GM21786 (cell line): ENCODE results near the gene S1PR4.
"Not testable (repeated sequence)": the region's sequence is repeated elsewhere in the genome, so short reads cannot be mapped to it uniquely, and the experiment has no call there.

Experiments
- ATAC-seq: cut with Tn5 transposase; IDR thresholded peaks from one replicate; pipeline ENCODE4 v1.9.1; 2021; ENCODE audit not compliant: unreplicated experiment

Gene S1PR4

GRCh38 chr19:3176715-3177501 lies 1.7 kb upstream of the S1PR4 start:
- no peak for ATAC-seq

DNA sequence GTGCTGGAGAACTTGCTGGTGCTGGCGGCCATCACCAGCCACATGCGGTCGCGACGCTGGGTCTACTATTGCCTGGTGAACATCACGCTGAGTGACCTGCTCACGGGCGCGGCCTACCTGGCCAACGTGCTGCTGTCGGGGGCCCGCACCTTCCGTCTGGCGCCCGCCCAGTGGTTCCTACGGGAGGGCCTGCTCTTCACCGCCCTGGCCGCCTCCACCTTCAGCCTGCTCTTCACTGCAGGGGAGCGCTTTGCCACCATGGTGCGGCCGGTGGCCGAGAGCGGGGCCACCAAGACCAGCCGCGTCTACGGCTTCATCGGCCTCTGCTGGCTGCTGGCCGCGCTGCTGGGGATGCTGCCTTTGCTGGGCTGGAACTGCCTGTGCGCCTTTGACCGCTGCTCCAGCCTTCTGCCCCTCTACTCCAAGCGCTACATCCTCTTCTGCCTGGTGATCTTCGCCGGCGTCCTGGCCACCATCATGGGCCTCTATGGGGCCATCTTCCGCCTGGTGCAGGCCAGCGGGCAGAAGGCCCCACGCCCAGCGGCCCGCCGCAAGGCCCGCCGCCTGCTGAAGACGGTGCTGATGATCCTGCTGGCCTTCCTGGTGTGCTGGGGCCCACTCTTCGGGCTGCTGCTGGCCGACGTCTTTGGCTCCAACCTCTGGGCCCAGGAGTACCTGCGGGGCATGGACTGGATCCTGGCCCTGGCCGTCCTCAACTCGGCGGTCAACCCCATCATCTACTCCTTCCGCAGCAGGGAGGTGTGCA lies 587 bp downstream of the S1PR4 start:
- ATAC-seq: no peak

DNA sequence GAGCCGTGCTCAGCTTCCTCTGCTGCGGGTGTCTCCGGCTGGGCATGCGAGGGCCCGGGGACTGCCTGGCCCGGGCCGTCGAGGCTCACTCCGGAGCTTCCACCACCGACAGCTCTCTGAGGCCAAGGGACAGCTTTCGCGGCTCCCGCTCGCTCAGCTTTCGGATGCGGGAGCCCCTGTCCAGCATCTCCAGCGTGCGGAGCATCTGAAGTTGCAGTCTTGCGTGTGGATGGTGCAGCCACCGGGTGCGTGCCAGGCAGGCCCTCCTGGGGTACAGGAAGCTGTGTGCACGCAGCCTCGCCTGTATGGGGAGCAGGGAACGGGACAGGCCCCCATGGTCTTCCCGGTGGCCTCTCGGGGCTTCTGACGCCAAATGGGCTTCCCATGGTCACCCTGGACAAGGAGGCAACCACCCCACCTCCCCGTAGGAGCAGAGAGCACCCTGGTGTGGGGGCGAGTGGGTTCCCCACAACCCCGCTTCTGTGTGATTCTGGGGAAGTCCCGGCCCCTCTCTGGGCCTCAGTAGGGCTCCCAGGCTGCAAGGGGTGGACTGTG lies 1.2 kb downstream of the S1PR4 start:
- no peak for ATAC-seq

DNA sequence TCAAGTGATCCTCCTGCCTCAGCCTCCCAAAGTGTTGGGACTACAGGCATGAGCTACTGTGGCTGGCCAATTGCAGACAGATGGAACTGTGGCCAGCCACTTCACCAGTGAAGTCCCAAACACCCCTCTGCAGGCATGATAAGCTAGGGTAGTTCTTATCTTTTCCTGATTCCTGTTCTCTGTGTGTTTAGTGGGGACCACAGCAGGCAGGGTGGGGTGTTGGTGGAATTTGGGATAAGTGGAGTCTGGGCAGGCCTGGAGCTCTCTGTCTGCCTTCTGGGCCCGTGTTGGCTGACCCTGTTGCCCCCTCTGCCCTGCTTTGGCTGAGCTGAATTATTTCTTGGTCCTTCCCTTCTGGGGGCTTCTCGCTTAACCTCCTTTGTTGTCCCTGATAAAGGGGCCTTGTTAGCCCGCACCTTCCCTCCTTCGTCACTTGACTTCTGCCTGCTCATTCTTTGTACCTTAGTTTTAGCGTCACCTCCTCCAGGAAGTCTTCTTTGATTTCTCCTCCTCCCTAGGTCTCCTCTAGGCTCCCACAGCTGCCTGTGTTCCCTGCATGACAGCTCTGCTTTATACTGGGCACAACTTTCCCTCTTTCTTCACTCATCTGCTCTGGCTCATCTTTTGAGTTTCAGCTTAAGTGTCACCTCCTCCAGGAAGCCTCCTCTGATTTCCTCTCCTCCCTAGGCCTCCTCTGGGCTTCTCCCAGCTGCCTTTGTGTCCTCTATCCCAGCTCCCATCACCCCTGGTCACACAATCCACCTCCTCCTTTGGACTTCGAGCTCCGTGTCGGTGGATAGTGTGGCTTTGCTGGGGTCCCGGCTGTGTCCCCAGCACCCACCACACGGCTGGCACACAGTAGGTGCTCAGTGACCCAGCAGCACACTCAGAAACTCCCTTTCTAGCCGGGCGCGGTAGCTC lies 5.4 kb downstream of the S1PR4 start:
- no peak for ATAC-seq

DNA sequence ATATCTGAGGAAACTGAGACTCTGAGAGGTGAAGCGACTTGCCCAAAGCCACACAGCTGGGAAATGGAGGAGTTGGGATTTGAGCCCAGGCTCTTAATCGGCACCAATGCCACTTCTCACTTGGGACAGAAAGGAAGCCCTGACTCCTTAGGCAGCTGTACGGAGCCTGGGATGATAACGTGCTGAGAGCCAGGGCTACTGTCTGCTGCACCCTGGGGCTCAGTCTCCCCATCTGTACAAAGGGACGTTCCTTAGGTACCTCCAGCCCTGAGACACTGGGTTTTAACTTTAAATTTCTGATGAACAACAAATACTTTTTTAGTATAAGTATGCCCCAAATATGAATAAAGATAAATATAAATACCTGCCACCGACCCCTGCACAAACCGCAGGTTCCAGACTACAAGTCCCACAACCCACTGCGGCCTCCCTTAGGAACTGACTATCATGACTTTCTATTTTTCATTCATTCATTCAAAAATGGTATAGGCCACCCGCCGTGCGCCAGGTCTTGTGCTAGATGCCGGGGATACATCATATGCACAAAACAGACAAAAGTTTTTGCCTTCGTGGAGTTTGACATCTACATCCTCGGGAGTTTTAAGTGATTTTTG lies 6.4 kb downstream of the S1PR4 start:
- peak; percentile 26 for ATAC-seq

GRCh38 chr19:3185461-3186159 lies 7.0 kb downstream of the S1PR4 start, which contains the start of gene NCLN:
TSS of gene NCLN (plus strand) at chr19:3185930. CDS start at chr19:3186031, 101 bp downstream.
- peak; percentile 70 for ATAC-seq

GRCh38 chr19:3186160-3186688 lies 7.7 kb downstream of the S1PR4 start:
- ATAC-seq: peak; percentile 11

DNA sequence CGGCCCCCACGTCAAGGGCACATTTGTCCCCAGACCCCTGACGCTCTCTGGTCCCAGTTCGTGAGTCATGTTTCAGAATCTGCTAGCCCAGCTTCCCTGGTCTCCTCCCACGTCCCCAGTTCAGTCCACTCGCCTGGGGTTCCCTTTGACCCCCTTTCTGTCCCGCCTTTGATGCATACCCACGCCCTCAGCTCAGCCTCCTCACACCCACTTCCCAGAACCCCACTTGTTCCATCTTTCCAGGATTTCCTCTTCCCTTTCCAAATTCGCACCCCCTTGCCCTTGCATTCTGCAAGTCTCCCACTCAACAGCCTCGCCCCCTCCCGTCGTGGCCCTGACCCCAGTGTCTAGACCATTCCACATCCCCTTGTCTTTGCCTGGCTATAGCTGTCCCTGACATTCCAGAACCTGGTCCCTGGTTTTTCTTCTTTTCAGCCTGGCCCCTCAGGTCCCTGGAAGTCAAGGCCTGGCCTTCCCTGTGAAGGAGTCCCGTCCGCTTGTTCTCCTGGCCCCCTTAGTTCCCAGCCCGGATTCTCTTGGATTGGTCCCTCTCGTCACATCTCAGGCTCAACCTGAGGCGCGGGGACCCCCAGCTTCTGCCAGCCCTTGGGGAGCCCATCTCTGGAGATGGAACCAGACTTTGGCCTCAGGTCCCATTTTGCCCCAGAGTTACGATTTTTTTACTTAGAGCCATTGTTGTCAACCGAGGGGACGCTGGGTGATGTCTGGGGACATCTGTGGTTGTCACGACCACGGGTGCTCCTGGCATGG lies 8.5 kb downstream of the S1PR4 start:
- ATAC-seq: no peak

- no peak for ATAC-seq
These were observed 9.3 kb downstream of the S1PR4 start for GRCh38 chr19:3187662-3188511.

- no peak for ATAC-seq
These were observed 10.3 kb downstream of the S1PR4 start for GRCh38 chr19:3188627-3189596.

DNA sequence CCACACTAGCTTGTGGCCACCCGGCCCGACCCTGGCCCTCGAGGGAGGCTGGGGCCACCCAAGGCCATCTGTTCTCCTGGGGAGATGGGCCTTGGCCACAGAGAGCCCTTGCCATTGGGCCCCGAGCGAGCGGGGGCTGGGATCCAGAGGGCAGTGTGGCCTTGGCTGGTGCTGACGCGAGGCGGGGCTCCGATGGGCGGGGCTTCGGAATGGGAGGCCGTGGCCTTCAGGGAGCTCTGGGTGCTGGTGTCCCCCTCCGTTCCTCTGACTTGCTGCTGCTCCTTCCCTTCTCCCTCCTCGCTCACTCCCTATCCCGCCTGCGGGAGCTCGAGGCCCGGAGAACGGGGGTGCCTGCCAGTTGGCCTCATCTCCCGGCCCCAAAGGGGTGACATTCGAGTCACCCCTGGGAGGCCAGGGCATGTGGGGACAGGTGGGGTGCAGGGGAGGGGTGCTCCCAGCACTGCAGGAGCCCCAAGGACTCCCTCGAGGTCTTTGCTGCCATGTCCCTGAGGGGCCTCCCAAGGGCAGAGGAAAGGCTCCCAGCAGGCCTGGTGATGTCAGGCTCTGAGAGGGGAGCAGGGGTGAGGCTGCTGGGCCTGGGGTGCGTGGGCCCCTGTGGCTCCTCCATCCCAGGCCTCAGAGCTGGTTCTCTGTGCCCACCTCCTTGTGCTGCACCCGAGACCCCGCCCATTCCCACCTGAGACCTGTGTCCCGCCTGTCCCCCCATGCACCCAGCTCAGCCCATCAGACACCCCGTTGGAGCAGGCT lies 11.3 kb downstream of the S1PR4 start:
- ATAC-seq: no peak

DNA sequence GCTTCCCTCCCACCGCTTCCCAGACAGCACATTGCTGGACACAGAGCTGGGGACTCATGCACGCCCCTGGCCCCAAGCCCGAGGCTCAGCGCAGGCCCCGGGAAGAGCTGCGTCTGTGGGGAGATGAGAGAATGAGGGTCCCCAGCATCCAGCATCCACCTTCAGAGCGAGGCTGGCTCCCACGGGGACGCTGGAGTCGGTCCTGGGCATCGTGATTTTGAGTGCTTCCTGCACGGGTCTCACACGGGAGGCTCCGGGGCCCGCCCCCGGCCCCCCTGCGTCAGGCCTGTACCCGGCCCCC lies 11.9 kb downstream of the S1PR4 start:
- no peak for ATAC-seq

DNA sequence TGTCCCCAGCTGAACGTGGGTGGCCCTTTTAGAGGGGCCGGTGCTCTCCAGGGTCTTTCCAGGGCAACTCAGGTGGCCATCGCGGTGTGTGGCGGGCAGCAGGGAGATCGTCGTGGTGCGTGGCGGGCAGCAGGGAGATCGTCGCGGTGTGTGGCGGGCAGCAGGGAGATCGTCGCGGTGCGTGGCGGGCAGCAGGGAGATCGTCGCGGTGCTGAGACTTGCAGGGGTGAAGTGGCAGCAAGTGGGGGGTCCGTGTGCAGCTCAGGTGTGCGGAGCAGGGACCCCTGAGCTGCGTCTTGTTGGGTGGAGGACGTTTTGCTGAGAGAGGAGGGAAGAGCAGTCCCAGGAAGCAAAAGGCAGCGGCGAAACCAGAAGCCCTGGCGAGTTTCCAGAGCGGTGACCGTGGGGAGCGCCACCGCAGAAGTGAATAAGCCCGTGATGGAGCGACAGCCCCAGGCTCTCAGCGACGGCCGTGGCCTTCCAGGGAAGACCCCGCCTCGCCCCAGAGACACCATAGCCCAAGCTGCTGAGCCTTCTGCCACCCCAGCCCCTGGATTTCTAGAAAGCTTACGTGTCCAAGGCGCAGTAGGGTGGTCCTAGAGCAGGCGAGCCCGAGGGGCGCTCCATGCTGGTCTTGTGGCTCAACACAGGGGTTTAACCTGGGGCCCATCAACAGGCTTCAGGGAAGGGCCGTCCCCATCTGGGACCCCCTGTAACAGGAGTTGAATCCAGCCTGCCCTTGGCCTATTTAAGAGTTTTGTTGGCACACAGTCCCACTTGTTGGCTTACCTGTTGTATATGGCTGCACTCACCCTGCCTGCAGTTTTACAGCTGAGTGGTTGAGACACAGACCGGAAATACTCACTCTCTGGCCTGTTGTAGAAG lies 12.6 kb downstream of the S1PR4 start:
- ATAC-seq: no peak

DNA sequence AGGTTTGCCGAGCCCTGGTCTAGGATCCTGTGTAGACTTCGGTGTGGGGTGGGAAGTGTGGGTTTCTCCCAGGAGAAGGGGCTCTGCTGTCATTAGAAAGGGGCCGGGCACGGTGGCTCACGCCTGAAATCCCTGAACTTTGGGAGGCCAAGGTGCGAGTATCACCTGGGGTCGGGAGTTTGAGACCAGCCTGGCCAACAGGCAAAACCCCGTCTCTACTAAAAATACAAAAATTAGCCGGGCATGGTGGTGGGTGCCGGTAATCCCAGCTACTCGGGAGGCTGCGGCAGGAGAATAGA lies 13.2 kb downstream of the S1PR4 start:
- ATAC-seq: not testable (repeated sequence)

DNA sequence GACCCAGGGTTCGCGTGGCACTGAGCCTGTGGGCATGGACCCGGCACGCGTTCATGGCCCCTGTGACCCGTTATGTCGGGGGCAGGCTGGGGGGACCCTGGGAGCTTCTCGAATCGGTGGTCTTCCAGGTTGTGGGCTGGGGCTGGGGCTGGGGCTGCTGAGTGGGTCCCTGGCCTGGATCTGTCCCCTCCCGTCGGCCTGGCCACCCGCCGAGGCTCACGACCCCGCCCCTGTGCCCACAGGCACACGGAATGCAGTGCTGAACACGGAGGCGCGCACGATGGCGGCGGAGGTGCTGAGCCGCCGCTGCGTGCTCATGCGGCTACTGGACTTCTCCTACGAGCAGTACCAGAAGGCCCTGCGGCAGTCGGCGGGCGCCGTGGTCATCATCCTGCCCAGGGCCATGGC lies 13.7 kb downstream of the S1PR4 start:
- ATAC-seq: no peak
